ENCODE data around the gene TLR1.
"Not testable (repeated sequence)": the region's sequence is repeated elsewhere in the genome, so short reads cannot be mapped to it uniquely, and the experiment has no call there.

The TLR1 gene

DNA sequence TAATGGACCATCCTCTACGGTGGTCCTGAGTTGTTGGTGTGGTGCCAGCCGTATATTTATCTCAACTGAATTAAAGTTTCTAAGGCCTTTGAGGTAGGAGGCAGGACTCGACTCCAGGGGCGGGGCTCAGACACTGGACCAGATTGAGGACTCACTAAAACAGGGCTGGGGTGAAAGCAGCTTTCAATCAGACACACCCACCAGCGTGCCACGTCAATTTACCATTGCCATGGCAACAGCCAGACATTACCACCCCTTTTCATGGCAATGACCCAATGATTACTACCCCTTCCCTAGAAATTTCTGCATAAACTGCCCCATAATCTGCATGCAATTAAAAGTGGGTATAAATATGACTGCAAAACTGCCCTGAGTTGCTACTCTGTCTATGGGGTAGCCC is 6.7 kb upstream of the TLR1 start:
- no peak overlapping the region for H3K4me3 ChIP-seq (ENCODE audit: low read depth, low read length)
- TF ChIP-seq, protein P1, sequence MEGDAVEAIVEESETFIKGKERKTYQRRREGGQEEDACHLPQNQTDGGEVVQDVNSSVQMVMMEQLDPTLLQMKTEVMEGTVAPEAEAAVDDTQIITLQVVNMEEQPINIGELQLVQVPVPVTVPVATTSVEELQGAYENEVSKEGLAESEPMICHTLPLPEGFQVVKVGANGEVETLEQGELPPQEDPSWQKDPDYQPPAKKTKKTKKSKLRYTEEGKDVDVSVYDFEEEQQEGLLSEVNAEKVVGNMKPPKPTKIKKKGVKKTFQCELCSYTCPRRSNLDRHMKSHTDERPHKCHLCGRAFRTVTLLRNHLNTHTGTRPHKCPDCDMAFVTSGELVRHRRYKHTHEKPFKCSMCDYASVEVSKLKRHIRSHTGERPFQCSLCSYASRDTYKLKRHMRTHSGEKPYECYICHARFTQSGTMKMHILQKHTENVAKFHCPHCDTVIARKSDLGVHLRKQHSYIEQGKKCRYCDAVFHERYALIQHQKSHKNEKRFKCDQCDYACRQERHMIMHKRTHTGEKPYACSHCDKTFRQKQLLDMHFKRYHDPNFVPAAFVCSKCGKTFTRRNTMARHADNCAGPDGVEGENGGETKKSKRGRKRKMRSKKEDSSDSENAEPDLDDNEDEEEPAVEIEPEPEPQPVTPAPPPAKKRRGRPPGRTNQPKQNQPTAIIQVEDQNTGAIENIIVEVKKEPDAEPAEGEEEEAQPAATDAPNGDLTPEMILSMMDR (IDR thresholded peaks at IDR 0.05; ENCODE audit: low read depth, low read length) = no peak
- DNase-seq (ENCODE audit: low read depth, low spot score) = no peak
- in situ Hi-C loops (cut with HindIII; ENCODE audit: low sequenced_read_pairs) = no loop called here

DNA sequence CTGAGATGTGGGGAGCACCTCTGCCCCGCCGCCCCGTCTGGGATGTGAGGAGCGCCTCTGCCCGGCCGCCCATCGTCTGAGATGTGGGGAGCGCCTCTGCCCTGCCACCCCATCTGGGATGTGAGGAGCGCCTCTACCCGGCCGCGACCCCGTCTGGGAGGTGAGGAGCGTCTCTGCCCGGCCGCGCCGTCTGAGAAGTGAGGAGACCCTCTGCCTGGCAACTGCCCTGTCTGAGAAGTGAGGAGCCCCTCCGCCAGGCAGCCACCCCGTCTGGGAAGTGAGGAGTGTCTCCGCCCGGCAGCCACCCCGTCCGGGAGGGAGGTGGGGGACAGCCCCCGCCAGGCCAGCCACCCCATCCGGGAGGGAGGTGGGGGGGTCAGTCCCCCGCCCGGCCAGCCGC is 2.9 kb upstream of the TLR1 start:
- DNase-seq (ENCODE audit: low read depth, low spot score); in situ Hi-C loops (cut with HindIII; ENCODE audit: low sequenced_read_pairs); H3K4me3 ChIP-seq (ENCODE audit: low read depth, low read length): not testable (repeated sequence)

DNA sequence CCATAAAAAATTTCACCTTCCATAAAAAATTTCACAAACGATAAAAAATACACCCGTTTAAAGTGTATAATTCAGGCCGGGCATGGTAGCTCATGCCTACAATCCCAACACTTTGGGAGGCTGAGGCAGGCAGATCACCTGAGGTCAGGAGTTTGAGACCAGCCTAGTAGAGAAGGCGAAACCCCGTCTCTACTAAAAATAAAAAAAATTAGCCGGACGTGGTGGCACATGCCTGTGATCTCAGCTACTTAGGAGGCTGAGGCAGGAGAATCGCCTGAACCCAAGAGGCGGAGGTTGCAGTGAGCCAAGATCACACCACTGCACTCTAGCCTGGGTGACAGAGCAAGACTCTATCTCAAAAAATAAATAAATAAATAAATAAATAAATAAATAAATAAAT is 1.7 kb upstream of the TLR1 start:
- H3K4me3 ChIP-seq (ENCODE audit: low read depth, low read length); DNase-seq (ENCODE audit: low read depth, low spot score); in situ Hi-C loops (cut with HindIII; ENCODE audit: low sequenced_read_pairs): not testable (repeated sequence)

DNA sequence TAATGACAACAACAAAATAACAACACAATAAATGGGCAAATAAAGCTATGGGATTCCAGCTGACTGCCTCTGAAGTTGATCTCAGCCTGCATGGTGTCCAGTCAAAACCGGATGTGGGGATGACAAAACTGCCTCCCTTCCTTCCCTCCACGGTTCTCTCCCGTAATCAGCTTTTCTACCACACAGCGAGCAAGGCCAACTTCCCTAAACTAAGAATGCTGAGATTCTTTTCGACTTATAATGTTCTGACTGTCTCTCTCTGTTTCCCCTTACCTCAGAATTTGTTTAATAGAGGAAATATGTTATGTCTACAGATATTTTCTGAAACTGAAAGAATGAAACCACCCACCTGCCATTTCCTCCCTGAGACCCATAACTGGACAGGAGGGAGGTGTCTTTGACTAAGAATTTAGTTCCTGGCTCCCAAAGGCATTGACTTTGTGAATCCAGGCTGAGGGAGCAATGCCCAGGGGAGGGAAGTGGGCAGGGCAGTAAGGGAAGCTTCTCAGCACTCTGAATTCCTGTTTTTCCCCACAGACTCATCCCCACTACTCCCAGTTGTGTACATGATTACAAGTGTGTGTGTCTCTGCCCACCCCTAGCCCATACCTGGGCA is 1.0 kb upstream of the TLR1 start:
- TF ChIP-seq, protein P1 (IDR thresholded peaks at IDR 0.05; ENCODE audit: low read depth, low read length) = no peak
- in situ Hi-C loops (cut with HindIII; ENCODE audit: low sequenced_read_pairs) = no loop called here
- H3K4me3 ChIP-seq (ENCODE audit: low read depth, low read length) = no peak overlapping the region
- no peak for DNase-seq (ENCODE audit: low read depth, low spot score)

DNA sequence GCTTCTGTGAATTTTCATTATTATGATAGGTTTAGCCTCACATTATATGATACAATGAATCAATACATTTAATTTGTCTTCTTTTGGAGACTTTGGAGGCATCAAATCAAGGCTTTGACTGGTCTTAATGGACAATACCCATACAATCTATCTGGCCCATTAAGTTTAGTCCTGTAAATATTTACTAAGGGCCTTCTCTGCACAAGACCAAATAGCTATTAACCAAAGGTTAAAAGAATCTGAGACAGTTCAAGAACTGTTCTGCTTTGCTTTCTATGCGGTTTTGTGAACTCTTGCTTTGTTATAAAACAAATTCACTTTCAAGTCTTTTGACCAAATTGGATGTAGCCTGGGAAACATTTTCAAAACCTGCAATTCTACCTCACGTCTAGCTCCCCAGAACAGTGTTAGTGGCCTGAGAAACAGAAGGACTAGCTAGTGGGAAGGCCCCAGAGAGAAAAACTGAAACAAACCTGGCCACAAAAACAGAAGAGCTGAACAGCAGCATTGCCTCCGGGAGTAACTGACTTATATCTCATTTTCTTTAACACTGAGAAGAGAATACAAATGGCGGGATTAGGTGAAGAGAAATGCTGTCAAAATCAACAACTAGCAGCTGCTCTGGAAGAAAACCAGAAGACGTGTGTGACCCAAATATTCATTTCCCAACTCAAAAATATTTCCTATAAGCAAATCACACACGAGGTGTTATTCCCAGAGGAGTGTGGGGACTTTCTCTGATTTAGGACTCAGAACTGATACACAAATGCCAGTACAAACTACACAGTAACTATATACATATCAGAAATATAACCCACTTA is 548 bp downstream of the TLR1 start:
- no peak for DNase-seq (ENCODE audit: low read depth, low spot score)
- in situ Hi-C loops (cut with HindIII; ENCODE audit: low sequenced_read_pairs) = no loop called here
- H3K4me3 ChIP-seq (ENCODE audit: low read depth, low read length) = no peak overlapping the region
- TF ChIP-seq, protein P1 (IDR thresholded peaks at IDR 0.05; ENCODE audit: low read depth, low read length) = no peak

DNA sequence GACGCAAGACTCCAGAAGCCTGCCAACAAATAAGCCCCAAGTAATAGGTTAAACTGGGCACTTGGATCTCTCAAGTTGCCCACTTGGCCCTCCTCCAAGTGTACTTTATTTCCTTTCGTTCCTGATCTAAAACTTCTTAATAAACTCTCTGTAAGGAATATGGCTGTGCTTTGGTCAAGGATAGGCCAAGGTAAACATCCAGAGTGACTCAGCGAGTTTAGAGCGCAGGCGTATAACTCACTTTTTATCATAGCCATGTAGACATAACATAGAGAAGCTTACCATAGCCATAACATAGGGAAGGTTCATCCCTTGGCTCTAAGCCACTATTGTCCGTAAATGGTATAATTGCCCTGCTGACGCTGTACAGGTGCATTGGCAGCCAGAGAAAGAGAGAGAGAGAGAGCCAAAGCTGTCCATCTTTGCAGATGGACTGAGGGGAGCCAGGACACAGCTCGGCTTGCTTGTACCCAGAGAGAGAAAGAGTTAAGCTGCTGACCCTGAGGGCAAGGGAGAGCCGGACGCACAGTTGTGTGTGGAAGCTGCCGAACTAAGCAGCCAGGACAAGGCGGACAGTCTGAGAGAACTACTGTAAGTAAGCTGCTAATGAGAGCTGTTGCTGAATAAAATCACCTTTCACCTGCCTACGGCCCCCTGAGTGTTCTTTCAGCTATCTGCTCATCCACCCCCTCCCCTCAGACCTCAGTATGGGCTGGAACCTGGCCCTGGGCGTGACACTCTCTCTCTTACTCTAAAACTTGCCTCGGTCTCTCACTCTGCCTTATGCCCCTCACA is 1.8 kb downstream of the TLR1 start:
- TF ChIP-seq, protein P1 (IDR thresholded peaks at IDR 0.05; ENCODE audit: low read depth, low read length) = no peak
- DNase-seq (ENCODE audit: low read depth, low spot score) = no peak
- H3K4me3 ChIP-seq (ENCODE audit: low read depth, low read length) = no peak overlapping the region
- in situ Hi-C loops (cut with HindIII; ENCODE audit: low sequenced_read_pairs) = no loop called here

DNA sequence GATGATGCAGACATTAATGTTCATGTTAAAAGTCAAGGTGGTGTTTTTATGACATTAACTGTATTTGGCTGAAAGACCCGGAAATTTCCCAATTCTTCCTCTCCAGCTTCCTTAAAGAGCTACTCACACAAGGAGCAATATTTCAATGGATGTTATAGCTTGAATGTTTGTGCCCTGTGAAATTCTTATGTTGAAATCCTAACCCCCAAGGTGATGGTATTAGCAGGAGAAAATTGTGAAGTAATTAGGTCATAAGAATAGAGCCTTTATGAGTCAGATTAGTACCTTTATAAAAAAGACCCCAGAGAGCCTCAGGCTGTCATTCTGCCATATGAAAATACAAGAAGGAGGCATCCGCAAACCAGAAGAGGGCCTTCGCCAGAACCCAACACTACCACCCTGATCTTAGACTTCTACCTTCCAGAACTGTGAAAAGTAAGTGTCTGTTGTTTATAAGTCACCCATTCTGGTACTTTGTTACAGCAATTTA is 3.6 kb downstream of the TLR1 start:
- in situ Hi-C loops (cut with HindIII; ENCODE audit: low sequenced_read_pairs) = no loop called here
- DNase-seq (ENCODE audit: low read depth, low spot score) = no peak
- TF ChIP-seq, protein P1 (IDR thresholded peaks at IDR 0.05; ENCODE audit: low read depth, low read length) = no peak
- H3K4me3 ChIP-seq (ENCODE audit: low read depth, low read length) = no peak overlapping the region

Measured in astrocyte of the spinal cord (primary cell).